ENCODE data around the gene CYGB. TPM values are rescaled to one million over a fixed set of nuclear protein-coding genes. Genes with fewer than 3 reads are reported as not detected.
A peak's percentile ranks its signal among the peaks of the same experiment; 100 is the strongest.

CYGB gene
- total and polyA plus RNA-seq, 9 of the 15 experiments (the other 6 are each of a cell fraction or from before 2014, with no cell fraction given) = 0.08 to 0.95 (median 0.18) TPM; not detected in 5

DNA sequence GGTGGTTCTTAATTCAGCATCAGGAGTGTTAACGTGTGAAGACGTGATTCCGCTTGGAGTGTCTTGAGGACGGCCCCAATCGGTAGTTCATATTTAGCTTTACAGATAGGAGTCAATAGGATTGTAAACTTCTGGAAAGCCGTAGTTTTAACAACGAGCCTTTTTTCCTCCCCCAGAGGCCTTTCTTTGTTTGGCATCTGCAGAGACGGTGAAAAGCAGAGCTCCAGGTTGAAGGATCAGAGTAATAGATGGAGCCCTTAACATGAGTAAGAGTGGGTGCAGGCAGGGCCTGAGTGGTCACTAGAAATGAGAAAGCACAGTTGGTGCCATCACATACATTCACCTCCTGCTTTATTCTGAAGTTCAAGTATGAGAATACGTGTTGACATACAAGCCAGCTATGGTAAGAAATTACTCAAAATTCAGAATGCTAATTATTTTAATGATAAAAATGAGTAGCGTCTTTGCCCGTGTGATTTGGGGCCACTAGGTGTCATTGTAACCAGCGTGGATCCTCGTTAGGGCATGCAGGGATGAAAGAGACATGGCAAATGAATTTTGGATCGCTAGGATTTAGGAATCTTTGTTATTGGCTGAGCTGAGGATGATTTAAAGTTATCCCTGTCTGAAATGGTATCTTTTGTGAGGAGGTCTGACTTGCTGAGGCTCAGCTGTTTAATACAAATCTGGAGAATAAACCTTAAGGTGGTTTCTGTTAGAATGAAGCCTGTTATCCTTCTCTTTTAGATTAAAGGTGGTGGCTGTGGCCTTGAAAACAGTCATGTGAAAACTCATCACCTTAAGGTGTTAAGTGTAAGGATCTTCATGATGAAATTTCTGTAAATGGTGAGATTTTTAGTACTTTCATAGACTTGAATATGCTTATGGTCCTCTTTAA, 20.9 kb upstream of the CYGB start:
- H3K4me2 ChIP-seq (ENCODE audit: insufficient read depth, low read length) = peak overlapping the region; percentile 95
- FAIRE-seq = peak; percentile 40
- BruUV-seq (replicated peaks) = no TSS peak
- in situ Hi-C loops (cut with MboI) = no loop called here
- no peaks in the 10 kb centered on the region for H3K27me3 ChIP-seq (ENCODE audit: control insufficient read depth in 2 of 2, insufficient read depth in 2 of 2, low read length in 2 of 2)
- peaks cover 68% of the 10 kb centered on the region for H3K79me2 ChIP-seq (ENCODE audit: control insufficient read depth, insufficient read depth, low read length)
- H3K9me3 ChIP-seq (replicated peaks; ENCODE audit: control insufficient read depth, insufficient read depth, low read depth, low read length) = no peaks in the 10 kb centered on the region
- ChIA-PET CTCF (ENCODE audit: low intra/inter-chr PET ratio) (interaction anchor here (0.7 to 2.4 kb wide), 5 partner anchors 65 to 156 kb away, joined by 3 to 10 read pairs (median 4); no protein-coding TSS in a partner anchor), POLR2A (interaction anchor here (0.6 to 5.8 kb wide), 31 partner anchors 9 to 417 kb away, joined by 3 to 48 read pairs (median 4); partner anchors contain the start of genes JMJD6, METTL23, PRCD and SRSF2)
- DNase-seq (ENCODE audit: extremely low read depth in 1 of 4, low spot score in 3 of 4) = peak in 1 of 4 experiments; percentile 64
- intact Hi-C loops (cut with micrococcal nuclease) = loop anchor here (1.0 to 5.0 kb wide), 3 partner anchors 44 to 122 kb away; no protein-coding TSS in a partner anchor
- peaks cover 51% of the 10 kb centered on the region for H3K36me3 ChIP-seq (ENCODE audit: control insufficient read depth, insufficient read depth, low read length)
- peak overlapping the region; percentile 72; the same call in 1 of the 2 replicates for H2AFZ ChIP-seq (ENCODE audit: low read depth, low read length)
- H3K9ac ChIP-seq (ENCODE audit: insufficient read depth in 1 of 2, low read depth in 2 of 2, low read length in 2 of 2) = peak overlapping the region; percentile 95 to 98
- H3K9me1 ChIP-seq (ENCODE audit: control insufficient read depth, insufficient read depth, low read length) = no peaks in the 10 kb centered on the region
- peaks cover 25% of the 10 kb centered on the region for H4K20me1 ChIP-seq (replicated peaks; ENCODE audit: control insufficient read depth, insufficient read depth, low read length)
- under 1% methylated on average over 14 of the region's 14 CpGs for WGBS (ENCODE audit: insufficient coverage, low coverage, missing lambda C conversion rate)
- peak; percentile 56 for ATAC-seq
- peak overlapping the region; percentile 57 for H3K4me3 ChIP-seq
- H3K4me1 ChIP-seq (replicated peaks in 1 of 2; ENCODE audit: control insufficient read depth in 2 of 2, insufficient read depth in 2 of 2, low read length in 2 of 2) = peaks cover 22 to 35% of the 10 kb centered on the region in 2 experiments
- peak overlapping the region; percentile 94 for H3K27ac ChIP-seq (ENCODE audit: extremely low read depth, low read depth, low read length)
- TF ChIP-seq MTA3 (IDR thresholded peaks at IDR 0.05; ENCODE audit: borderline replicate concordance) (no peak), SUPT5H (IDR thresholded peaks at IDR 0.05) (no peak), ZEB2 (IDR thresholded peaks at IDR 0.05) (no peak), ERF (CRISPR knock-in tag; IDR thresholded peaks at IDR 0.05) (no peak), ZNF639 (CRISPR knock-in tag; conservative IDR thresholded peaks at IDR 0.05 in 1 of 2, IDR thresholded peaks at IDR 0.05 in 1 of 2) (no peak), CHD1 (IDR thresholded peaks at IDR 0.05; ENCODE audit: low read length) (no peak), L3MBTL2 (IDR thresholded peaks at IDR 0.05) (no peak)
- TF ChIP-seq, protein P1, sequence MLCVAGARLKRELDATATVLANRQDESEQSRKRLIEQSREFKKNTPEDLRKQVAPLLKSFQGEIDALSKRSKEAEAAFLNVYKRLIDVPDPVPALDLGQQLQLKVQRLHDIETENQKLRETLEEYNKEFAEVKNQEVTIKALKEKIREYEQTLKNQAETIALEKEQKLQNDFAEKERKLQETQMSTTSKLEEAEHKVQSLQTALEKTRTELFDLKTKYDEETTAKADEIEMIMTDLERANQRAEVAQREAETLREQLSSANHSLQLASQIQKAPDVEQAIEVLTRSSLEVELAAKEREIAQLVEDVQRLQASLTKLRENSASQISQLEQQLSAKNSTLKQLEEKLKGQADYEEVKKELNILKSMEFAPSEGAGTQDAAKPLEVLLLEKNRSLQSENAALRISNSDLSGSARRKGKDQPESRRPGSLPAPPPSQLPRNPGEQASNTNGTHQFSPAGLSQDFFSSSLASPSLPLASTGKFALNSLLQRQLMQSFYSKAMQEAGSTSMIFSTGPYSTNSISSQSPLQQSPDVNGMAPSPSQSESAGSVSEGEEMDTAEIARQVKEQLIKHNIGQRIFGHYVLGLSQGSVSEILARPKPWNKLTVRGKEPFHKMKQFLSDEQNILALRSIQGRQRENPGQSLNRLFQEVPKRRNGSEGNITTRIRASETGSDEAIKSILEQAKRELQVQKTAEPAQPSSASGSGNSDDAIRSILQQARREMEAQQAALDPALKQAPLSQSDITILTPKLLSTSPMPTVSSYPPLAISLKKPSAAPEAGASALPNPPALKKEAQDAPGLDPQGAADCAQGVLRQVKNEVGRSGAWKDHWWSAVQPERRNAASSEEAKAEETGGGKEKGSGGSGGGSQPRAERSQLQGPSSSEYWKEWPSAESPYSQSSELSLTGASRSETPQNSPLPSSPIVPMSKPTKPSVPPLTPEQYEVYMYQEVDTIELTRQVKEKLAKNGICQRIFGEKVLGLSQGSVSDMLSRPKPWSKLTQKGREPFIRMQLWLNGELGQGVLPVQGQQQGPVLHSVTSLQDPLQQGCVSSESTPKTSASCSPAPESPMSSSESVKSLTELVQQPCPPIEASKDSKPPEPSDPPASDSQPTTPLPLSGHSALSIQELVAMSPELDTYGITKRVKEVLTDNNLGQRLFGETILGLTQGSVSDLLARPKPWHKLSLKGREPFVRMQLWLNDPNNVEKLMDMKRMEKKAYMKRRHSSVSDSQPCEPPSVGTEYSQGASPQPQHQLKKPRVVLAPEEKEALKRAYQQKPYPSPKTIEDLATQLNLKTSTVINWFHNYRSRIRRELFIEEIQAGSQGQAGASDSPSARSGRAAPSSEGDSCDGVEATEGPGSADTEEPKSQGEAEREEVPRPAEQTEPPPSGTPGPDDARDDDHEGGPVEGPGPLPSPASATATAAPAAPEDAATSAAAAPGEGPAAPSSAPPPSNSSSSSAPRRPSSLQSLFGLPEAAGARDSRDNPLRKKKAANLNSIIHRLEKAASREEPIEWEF (CRISPR knock-in tag; IDR thresholded peaks at IDR 0.05) = no peak
- TF ChIP-seq, protein P2, sequence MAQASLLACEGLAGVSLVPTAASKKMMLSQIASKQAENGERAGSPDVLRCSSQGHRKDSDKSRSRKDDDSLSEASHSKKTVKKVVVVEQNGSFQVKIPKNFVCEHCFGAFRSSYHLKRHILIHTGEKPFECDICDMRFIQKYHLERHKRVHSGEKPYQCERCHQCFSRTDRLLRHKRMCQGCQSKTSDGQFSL (CRISPR knock-in tag; IDR thresholded peaks at IDR 0.05) = no peak
- TF ChIP-seq, protein P2 (tag; IDR thresholded peaks at IDR 0.05) = no peak

Measured in K562 (cell line).